ENCODE data around the gene ZNF701.
"Not testable (repeated sequence)": the region's sequence is repeated elsewhere in the genome, so short reads cannot be mapped to it uniquely, and the experiment has no call there.

The ZNF701 gene

DNA sequence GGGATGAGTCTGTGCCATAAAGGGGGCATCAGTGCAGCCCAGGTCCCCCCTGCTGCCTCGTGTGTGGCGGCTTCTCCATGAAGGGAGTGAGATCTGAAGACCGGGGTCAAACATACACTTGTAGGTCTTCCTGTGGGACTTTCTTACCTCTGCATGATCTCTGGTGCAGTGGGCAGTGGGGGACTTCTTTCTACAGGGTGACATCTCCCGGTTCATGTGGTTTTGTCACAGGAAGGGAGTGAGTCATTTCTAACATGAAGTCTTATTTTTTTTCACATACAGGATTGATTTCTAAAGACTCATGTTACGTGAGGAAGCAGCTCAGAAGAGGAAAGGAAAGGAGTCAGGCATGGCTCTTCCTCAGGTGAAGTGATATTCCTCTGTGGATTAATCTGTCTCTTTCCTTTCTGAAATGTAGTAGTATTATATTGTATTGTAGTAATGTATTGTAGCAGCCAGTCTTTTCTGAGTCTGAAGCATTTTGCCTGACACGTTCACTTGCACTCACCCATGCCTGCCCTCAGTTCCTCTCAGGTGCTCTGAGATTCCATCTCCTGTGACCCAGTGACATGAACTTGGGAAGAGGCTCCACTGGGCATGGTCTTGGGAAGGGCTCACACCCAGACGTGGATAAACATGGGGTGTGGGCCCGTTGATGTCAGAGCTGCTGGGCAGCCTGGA lies 27.0 kb upstream of the ZNF701 start:
- CTCF ChIA-PET: no interaction called here
- DNase-seq: peak; percentile 47
- peak overlapping the region; percentile 83 for H3K27ac Mint-ChIP-seq
- no peaks in the 10 kb centered on the region for H3K27me3 Mint-ChIP-seq
- H3K36me3 Mint-ChIP-seq: peaks cover 85% of the 10 kb centered on the region
- peaks cover 20% of the 10 kb centered on the region for H3K4me1 Mint-ChIP-seq
- no peak overlapping the region for H3K4me3 Mint-ChIP-seq
- H3K9me3 Mint-ChIP-seq: peaks cover 56% of the 10 kb centered on the region

DNA sequence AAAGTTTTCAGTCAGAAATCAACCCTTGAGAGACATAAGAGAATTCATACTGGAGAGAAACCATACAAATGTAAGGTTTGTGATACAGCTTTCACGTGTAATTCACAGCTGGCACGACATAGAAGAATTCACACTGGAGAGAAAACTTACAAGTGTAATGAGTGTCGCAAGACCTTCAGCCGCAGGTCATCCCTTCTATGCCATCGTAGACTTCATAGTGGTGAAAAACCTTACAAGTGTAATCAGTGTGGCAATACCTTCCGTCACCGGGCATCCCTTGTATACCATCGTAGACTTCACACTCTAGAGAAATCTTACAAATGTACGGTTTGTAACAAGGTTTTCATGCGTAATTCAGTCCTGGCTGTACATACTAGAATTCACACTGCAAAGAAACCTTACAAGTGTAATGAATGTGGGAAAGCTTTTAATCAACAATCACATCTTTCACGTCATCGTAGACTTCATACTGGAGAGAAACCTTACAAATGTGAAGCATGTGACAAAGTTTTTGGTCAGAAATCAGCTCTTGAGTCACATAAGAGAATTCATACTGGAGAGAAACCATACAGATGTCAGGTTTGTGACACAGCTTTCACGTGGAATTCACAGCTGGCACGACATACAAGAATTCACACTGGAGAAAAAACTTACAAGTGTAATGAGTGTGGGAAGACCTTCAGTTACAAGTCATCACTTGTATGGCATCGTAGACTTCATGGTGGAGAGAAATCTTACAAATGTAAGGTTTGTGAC lies 15.7 kb upstream of the ZNF701 start:
- H3K27me3 Mint-ChIP-seq: no peaks in the 10 kb centered on the region
- H3K4me3 Mint-ChIP-seq: no peak overlapping the region
- no peak for DNase-seq
- peaks cover 83% of the 10 kb centered on the region for H3K36me3 Mint-ChIP-seq
- no peak overlapping the region for H3K27ac Mint-ChIP-seq
- peaks cover 77% of the 10 kb centered on the region for H3K9me3 Mint-ChIP-seq
- H3K4me1 Mint-ChIP-seq: no peaks in the 10 kb centered on the region
- CTCF ChIA-PET: no interaction called here

DNA sequence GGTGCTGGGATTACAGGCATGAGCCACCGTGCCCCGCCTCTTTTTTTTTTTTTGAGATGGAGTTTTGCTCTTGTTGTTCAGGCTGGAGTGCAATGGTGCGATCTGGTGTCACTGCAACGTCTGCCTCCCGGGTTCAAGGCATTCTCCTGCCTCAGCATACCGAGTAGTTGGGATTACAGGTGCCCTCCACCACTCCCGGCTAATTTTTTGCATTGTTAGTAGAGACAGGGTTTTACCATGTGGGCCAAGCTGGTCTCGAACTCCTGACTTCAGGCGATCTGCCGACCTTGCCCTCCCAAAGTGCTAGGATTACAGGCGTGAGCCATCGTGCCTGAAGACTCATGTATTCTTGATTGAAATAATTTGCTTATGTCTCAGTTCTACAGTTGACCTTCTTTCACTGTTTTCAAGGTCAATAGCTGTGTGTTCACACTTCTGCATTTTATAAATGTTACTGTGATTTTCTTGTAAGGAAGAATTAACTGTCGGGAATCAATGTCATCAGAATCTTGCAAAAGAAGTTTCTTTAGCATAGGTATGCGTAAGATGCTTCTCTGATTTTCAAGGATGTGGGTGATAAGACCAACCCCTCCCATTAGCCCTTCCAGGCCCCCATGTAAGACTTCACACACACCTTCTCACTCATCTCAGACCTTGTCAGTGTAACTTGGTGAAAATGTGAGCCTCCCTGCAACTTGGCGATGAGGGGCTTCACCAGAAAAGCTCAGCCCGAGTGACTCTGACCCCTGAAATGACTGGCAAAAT lies 12.7 kb upstream of the ZNF701 start:
- Mint-ChIP-seq H3K4me3 (no peak overlapping the region), H3K9me3 (peaks cover 77% of the 10 kb centered on the region), H3K36me3 (peaks cover 81% of the 10 kb centered on the region), H3K4me1 (no peaks in the 10 kb centered on the region), H3K27ac (peak overlapping the region; percentile 65), H3K27me3 (no peaks in the 10 kb centered on the region)
- DNase-seq: no peak
- CTCF ChIA-PET: no interaction called here

DNA sequence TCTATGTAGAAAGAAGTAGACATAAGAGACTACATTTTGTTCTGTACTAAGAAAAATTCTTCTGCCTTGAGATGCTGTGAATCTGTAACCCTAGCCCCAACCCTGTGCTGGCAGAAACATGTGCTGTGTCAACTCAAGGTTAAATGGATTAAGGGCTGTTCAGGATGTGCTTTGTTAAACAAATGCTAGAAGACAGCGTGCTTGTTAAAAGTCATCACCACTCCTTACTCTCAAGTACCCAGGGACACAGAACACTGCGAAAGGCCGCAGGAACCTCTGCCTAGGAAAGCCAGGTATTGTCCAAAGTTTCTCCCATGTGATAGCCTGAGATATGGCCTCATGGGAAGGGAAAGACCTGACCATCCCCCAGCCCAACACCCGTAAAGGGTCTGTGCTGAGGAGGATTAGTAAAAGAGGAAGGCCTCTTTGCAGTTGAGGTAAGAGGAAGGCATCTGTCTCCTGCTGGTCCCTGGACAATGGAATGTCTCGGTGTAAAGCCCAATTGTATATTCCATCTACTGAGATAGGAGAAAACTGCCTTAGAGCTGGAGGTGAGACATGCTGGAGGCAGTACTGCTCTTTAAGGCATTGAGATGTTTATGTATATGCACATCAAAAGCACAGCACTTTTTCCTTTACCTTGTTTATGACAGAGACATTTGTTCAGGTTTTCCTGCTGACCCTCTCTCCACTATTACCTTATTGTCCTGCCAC lies 11.2 kb upstream of the ZNF701 start:
- H3K27me3 Mint-ChIP-seq, H3K4me1 Mint-ChIP-seq, H3K4me3 Mint-ChIP-seq, CTCF ChIA-PET, DNase-seq, H3K27ac Mint-ChIP-seq: not testable (repeated sequence)
- peaks cover 77% of the 10 kb centered on the region for H3K9me3 Mint-ChIP-seq
- H3K36me3 Mint-ChIP-seq: peaks cover 81% of the 10 kb centered on the region

DNA sequence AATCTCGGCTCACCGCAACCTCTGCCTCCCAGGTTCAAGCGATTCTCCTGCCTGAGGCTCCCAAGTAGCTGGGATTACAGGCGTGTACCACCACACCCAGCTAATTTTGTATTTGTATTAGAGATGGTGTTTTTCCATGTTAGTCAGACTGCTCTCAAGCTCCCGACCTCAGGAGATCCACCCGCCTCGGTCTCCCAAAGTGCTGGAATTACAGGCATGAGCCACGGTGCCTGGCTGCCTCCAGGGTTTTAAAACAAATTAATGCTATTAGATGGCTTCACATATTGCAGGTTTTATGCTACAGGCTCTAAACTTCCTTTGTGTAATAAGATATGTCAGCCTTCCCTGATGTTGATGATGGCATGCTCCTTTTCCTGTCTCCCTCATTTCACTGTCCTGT lies 8.5 kb upstream of the ZNF701 start:
- DNase-seq, H3K4me1 Mint-ChIP-seq, CTCF ChIA-PET, H3K27ac Mint-ChIP-seq, H3K4me3 Mint-ChIP-seq, H3K27me3 Mint-ChIP-seq: not testable (repeated sequence)
- Mint-ChIP-seq H3K9me3 (peaks cover 78% of the 10 kb centered on the region), H3K36me3 (peaks cover 81% of the 10 kb centered on the region)

DNA sequence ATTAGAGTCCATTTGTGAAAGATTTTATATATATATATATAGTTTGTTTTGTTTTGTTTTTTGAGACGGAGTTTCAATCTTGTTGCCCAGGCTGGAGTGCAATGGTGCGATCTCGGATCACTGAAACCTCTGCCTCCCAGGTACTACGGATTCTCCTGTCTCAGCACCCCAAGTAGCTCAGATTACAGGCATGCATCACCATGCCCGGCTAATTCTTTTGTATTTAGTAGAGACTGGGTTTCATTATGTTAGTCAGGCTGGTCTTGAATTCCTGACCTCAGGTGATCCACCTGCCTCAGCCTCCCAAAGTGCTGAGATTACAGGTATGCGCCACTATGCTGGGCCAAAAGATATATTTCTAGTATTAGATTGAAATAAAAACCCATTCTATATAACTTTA lies 4.0 kb upstream of the ZNF701 start:
- peaks cover 63% of the 10 kb centered on the region for H3K9me3 Mint-ChIP-seq
- H3K4me1 Mint-ChIP-seq: peaks cover 15% of the 10 kb centered on the region
- H3K27ac Mint-ChIP-seq: no peak overlapping the region
- no peak for DNase-seq
- CTCF ChIA-PET: interaction anchor here (1.2 kb wide), 1 partner anchor 39 kb away, joined by 3 read pairs; the partner anchor contains the start of gene ZNF808
- no peaks in the 10 kb centered on the region for H3K27me3 Mint-ChIP-seq
- peaks cover 66% of the 10 kb centered on the region for H3K36me3 Mint-ChIP-seq
- no peak overlapping the region for H3K4me3 Mint-ChIP-seq

DNA sequence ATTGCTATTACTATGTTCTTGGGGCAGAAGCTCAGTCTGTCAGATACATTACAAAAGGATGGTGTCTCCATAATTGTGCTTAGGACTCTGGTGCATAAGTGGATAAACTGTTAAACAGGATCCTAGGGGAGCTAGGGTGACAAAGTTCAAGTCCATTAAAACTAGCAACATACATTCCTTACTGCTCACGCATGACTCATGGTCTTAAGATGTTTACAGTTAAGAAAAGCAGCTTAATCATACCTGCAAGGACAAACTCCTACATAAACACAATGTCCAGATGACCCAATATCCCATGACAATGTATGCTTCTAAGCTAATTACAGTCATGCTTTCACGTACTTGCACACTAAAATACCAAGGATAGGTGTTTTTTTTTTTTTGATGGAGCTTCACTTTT lies 3.5 kb upstream of the ZNF701 start:
- no peak for DNase-seq
- no peak overlapping the region for H3K4me3 Mint-ChIP-seq
- CTCF ChIA-PET: interaction anchor here (1.0 to 1.2 kb wide), 2 partner anchors 22 to 40 kb away, joined by 3 read pairs; partner anchors contain the start of gene ZNF808
- peaks cover 62% of the 10 kb centered on the region for H3K9me3 Mint-ChIP-seq
- peaks cover 19% of the 10 kb centered on the region for H3K4me1 Mint-ChIP-seq
- H3K27me3 Mint-ChIP-seq: no peaks in the 10 kb centered on the region
- peaks cover 66% of the 10 kb centered on the region for H3K36me3 Mint-ChIP-seq
- H3K27ac Mint-ChIP-seq: no peak overlapping the region

DNA sequence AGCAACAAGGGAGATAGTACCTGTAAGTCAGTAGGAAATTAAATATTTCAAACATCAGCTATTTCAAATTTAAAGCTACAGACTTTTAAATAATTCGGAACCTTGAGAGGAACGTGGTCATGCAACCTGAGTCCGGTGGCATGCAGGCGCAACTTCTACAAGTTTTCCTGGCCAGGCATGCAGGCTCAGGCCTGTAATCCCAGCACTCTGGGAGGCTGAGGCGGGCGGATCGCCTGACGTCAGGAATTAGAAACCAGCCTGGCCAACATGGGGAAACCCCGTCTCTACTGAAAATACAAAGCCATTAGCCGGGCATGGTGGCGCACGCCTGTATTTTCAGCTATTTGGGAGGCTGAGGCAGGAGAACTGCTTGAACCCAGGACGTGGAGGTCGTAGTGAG lies 2.2 kb upstream of the ZNF701 start:
- Mint-ChIP-seq H3K36me3 (peaks cover 65% of the 10 kb centered on the region), H3K4me1 (peaks cover 31% of the 10 kb centered on the region), H3K27ac (no peak overlapping the region), H3K4me3 (no peak overlapping the region), H3K9me3 (peaks cover 60% of the 10 kb centered on the region), H3K27me3 (no peaks in the 10 kb centered on the region)
- CTCF ChIA-PET: interaction anchor here (0.5 kb wide), 1 partner anchor 47 kb away, joined by 3 read pairs; no protein-coding TSS in a partner anchor
- no peak for DNase-seq

DNA sequence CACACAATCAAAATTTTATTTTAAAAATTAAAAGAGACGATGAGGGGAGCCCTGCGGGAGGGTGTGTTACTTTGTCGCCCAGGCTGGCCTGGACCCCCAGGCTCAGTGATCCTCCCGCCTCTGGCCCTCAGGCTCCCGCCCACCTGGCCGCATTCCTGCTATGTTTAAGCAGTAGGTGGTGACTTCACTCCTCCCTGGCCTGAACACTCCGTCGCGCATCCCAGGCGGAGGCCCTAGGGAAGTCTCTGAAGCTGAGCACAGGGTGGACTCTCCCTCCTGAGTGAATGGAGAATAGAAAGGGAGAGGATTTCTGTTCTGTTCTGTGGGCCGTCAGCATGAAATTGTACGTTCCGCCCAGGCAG lies 468 bp upstream of the ZNF701 start:
- DNase-seq, CTCF ChIA-PET, H3K27me3 Mint-ChIP-seq: not testable (repeated sequence)
- peak overlapping the region; percentile 77 for H3K4me3 Mint-ChIP-seq
- peaks cover 65% of the 10 kb centered on the region for H3K36me3 Mint-ChIP-seq
- peaks cover 53% of the 10 kb centered on the region for H3K9me3 Mint-ChIP-seq
- peak overlapping the region; percentile 93 for H3K27ac Mint-ChIP-seq
- H3K4me1 Mint-ChIP-seq: peaks cover 36% of the 10 kb centered on the region

DNA sequence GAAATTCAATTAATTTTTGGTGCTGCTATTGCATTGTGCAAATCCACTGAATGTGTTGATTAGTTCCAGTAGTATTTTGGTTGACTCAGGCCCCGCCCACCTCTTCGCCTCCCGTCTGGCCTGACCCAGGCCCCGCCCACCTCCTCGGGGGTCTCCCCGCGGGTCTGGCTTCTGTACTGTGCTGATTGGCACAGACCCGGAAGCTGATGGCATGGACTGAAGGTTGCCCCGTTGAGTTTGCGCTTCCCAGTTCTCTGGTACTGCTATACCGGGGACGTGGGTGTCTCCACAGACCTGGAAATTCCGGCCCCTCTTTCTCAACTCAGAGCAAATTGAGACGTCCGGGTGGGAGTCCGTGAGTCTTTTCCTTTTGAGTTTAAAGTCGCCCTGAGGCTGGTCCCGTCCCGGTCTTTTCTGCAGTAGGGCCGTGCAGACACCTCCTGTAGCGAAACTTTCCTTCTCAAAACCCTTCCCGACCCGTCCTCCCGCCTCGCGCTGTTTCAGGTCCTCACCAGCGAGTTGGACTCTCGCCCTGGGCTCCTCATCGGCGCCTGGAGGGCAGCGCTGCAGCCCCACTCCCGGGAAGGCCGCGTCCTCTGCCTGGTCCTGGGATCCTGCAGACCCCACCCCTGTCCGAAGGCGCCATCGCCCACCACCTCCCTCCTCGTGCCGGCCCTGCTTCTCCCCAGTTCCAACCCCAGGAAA lies 14.8 kb downstream of the ZNF701 start:
- Mint-ChIP-seq H3K27me3 (no peaks in the 10 kb centered on the region), H3K4me1 (no peaks in the 10 kb centered on the region), H3K4me3 (no peak overlapping the region), H3K27ac (no peak overlapping the region), H3K9me3 (peaks cover 48% of the 10 kb centered on the region), H3K36me3 (peaks cover 82% of the 10 kb centered on the region)
- DNase-seq: no peak
- CTCF ChIA-PET: no interaction called here

DNA sequence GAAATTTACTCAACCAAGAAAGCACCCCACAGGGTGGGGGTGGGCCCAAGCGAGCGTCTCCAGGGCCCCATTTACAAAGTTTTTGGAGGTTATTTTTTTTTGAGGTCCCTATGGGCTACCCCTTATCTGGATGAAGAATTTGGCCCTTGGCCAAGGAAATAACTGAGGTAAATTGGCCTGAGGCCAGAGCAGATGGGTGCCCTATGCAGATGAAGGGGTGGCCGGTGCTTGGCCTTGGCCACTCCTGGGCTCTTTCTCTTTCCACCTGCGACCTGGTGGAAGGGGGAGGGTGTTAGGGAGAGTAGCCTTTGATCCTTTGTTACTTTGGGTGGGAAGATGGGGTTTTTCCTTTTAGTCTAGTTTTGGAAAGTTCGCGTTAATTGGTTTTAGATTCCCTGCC lies 15.5 kb downstream of the ZNF701 start:
- H3K27ac Mint-ChIP-seq: no peak overlapping the region
- CTCF ChIA-PET: no interaction called here
- peaks cover 49% of the 10 kb centered on the region for H3K9me3 Mint-ChIP-seq
- DNase-seq: no peak
- no peaks in the 10 kb centered on the region for H3K27me3 Mint-ChIP-seq
- no peak overlapping the region for H3K4me3 Mint-ChIP-seq
- no peaks in the 10 kb centered on the region for H3K4me1 Mint-ChIP-seq
- peaks cover 85% of the 10 kb centered on the region for H3K36me3 Mint-ChIP-seq

DNA sequence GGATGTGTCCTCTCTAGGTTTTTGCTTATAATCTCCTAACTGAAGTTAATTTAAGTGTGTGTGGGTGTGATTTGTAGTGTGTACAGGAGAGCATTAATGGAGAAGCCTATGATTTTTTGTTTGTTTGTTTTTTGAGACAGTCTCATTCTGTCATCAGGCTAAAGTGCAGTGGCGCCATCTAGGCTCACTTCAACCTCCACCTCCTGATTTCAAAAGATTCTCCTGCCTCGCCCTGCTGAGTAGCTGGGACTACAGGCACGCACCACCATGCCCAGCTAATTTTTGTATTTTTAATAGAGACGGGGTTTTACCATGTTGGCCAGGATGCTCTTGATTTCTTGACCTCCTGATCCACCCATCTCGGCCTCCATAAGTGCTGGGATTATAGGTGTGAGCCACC lies 20.6 kb downstream of the ZNF701 start:
- no peak overlapping the region for H3K27ac Mint-ChIP-seq
- peaks cover 74% of the 10 kb centered on the region for H3K36me3 Mint-ChIP-seq
- CTCF ChIA-PET: no interaction called here
- peaks cover 37% of the 10 kb centered on the region for H3K9me3 Mint-ChIP-seq
- no peaks in the 10 kb centered on the region for H3K4me1 Mint-ChIP-seq
- H3K27me3 Mint-ChIP-seq: no peaks in the 10 kb centered on the region
- H3K4me3 Mint-ChIP-seq: no peak overlapping the region
- no peak for DNase-seq

DNA sequence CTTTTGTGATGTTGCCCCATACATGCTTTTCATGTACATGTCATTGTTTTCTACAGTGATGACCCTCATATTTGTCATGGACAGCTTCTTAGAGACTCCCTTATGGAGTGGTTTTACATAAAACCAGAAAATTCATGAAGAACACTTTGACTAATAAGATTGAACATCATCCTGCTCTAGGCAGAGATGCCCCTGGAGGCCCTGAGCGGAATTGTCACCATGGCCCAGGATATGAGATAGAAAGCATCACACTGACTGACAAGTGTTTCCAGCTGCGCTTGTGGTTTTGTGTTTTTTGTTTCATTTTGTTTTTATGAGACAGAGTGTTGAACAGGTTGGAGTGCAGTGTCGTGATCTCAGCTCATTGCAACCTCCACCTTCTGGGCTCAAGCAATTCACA lies 22.2 kb downstream of the ZNF701 start:
- Mint-ChIP-seq H3K4me3 (no peak overlapping the region), H3K4me1 (no peaks in the 10 kb centered on the region), H3K36me3 (peaks cover 77% of the 10 kb centered on the region), H3K9me3 (peaks cover 46% of the 10 kb centered on the region), H3K27ac (no peak overlapping the region), H3K27me3 (no peaks in the 10 kb centered on the region)
- CTCF ChIA-PET: no interaction called here
- peak; percentile 22 for DNase-seq

DNA sequence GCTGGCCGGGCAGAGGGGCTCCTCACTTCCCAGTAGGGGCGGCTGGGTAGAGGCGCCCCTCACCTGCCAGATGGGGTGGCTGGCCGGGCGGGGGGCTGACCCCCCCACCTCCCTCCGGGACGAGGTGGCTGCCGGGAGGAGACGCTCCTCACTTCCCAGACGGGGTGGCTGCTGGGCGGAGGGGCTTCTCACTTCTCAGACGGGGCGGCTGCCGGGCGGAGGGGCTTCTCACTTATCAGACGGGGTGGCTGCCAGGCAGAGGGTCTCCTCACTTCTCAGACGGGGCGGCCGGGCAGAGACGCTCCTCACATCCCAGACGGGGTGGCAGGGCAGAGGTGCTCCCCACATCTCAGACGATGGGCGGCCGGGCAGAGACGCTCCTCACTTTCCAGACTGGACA lies 23.4 kb downstream of the ZNF701 start:
- DNase-seq, H3K27ac Mint-ChIP-seq, H3K4me1 Mint-ChIP-seq, H3K27me3 Mint-ChIP-seq, H3K4me3 Mint-ChIP-seq, CTCF ChIA-PET: not testable (repeated sequence)
- peaks cover 76% of the 10 kb centered on the region for H3K36me3 Mint-ChIP-seq
- peaks cover 48% of the 10 kb centered on the region for H3K9me3 Mint-ChIP-seq

Data from activated naive CD4-positive, alpha-beta T cell treated with anti-CD3 and anti-CD28 coated beads, Interleukin-2, amount 10 ng/mL, durations not matched to agents 7 days and 5 days (primary cell).